K562 (cell line): ENCODE measurements around the gene LONRF2. TPM values are rescaled to one million over a fixed set of nuclear protein-coding genes. Genes with fewer than 3 reads are reported as not detected.
A peak's percentile ranks its signal among the peaks of the same experiment; 100 is the strongest.

ENCODE experiments used
- ARNT ChIP-seq, 2 experiments: fragments of 450-650 bp; IDR thresholded peaks; 2 replicates each; pipeline ENCODE4 v1.6.1; 2016; ENCODE audit warnings: mild to moderate bottlenecking in 1 of 2
- CCNT2 ChIP-seq: IDR thresholded peaks from 2 replicates; pipeline ENCODE4 v1.6.1; 2011; ENCODE audit warnings: borderline replicate concordance, low read depth, mild to moderate bottlenecking, moderate library complexity, mixed read lengths, low read length; ENCODE audit not compliant: insufficient read length; ENCODE audit errors: extremely low read depth
- EGR1 ChIP-seq: fragments of 450-650 bp; conservative IDR thresholded peaks from 2 replicates; pipeline ENCODE4 v1.6.1; 2017; ENCODE audit warnings: mild to moderate bottlenecking
- ETV1 ChIP-seq: fragments of 450-650 bp; conservative IDR thresholded peaks from 2 replicates; pipeline ENCODE4 v1.6.1; 2016; ENCODE audit warnings: missing genetic modification characterization, control low read depth, low read depth, missing compliant biosample characterization
- FOXA1 ChIP-seq: fragments of 450-650 bp; IDR thresholded peaks from 2 replicates; pipeline ENCODE4 v1.6.1; 2016; ENCODE audit warnings: mild to moderate bottlenecking, borderline replicate concordance
- HSF4 ChIP-seq: fragments of 250-450 bp; sonication (Bioruptor Pico); IDR thresholded peaks from 2 replicates; pipeline ENCODE4 v2.1.2; 2022; ENCODE audit warnings: mild to moderate bottlenecking, moderate library complexity, borderline replicate concordance
- JUN ChIP-seq, 2 experiments: sonication (generic) in 1 of 2; formaldehyde crosslinking in 1 of 2; IDR thresholded peaks; 2 replicates each; pipeline versions ENCODE4 v1.6.1 to v1.8.0; 2012 to 2022; ENCODE audit warnings: borderline replicate concordance in 2 of 2, mild to moderate bottlenecking in 2 of 2, improper control_type of control experiment in 1 of 2, low read depth in 1 of 2, low read length in 1 of 2, missing genetic modification reagents in 1 of 2
- KHSRP ChIP-seq: fragments of 450-650 bp; IDR thresholded peaks from 2 replicates; pipeline ENCODE4 v1.6.1; 2017
- MGA ChIP-seq: fragments of 450-650 bp; IDR thresholded peaks from 2 replicates; pipeline ENCODE4 v1.6.1; 2016; ENCODE audit warnings: mild to moderate bottlenecking, moderate library complexity
- MYNN ChIP-seq, 2 experiments: sonication (generic); formaldehyde crosslinking in 1 of 2; IDR thresholded peaks; 2 replicates each; pipeline versions ENCODE4 v1.5.0 to v1.6.1; 2016 to 2020; ENCODE audit warnings: antibody characterized with exemption in 1 of 2, missing genetic modification reagents in 1 of 2
- PRMT5 ChIP-seq: sonication (generic); formaldehyde crosslinking; IDR thresholded peaks from 2 replicates; pipeline ENCODE4 v1.5.0; 2020; ENCODE audit warnings: missing genetic modification reagents
- RBM34 ChIP-seq: fragments of 200-400 bp; formaldehyde crosslinking; IDR thresholded peaks from 2 replicates; pipeline ENCODE4 v1.6.1; 2018; ENCODE audit warnings: low read length, borderline replicate concordance; ENCODE audit not compliant: insufficient read depth
- RCOR1 ChIP-seq, 2 experiments: IDR thresholded peaks; 2 replicates each; pipeline ENCODE4 v1.6.1; 2012; ENCODE audit warnings: low read depth in 2 of 2, low read length in 2 of 2, borderline replicate concordance in 1 of 2, improper control_type of control experiment in 1 of 2
- SMARCE1 ChIP-seq: fragments of 450-650 bp; IDR thresholded peaks from 2 replicates; pipeline ENCODE4 v1.7.1; 2016; ENCODE audit warnings: mild to moderate bottlenecking
- TFE3 ChIP-seq: fragments of 450-650 bp; formaldehyde crosslinking; IDR thresholded peaks from 2 replicates; pipeline ENCODE4 v1.4.0; 2020; ENCODE audit warnings: mild to moderate bottlenecking, mixed read lengths
- ZNF589 ChIP-seq: fragments of 200-800 bp; sonication (Bioruptor generic); IDR thresholded peaks from 2 replicates; pipeline ENCODE4 v1.6.1; 2016; ENCODE audit warnings: low read depth, missing genetic modification characterization, missing compliant biosample characterization
- polyA plus RNA-seq, 8 experiments: library from polyadenylated mRNA; depleted of rRNA in 4 of 8; stranded (reverse) in 5 of 8; unstranded in 3 of 8; fragments of >200 nt; fragmentation: Nextera tagmentation in 2 of 8; fragmentation: Illumina TruSeq in 1 of 8; extraction: Ambion mirVana in 2 of 8; extraction: Trizol in 1 of 8; gene quantifications; 2 replicates each; pipeline versions ENCODE4 v1.2.1 to v1.2.3, GENCODE V29; 2011 to 2014; ENCODE audit warnings: inconsistent platforms in 1 of 8, missing spikeins in 1 of 8
- total RNA-seq, 7 experiments: library from RNA; depleted of rRNA in 6 of 7; stranded (reverse); fragments of >200 nt in 6 of 7; fragmentation: Illumina TruSeq in 2 of 7; extraction: Trizol in 2 of 7; gene quantifications; 2 replicates each; pipeline versions ENCODE4 v1.2.1 to v1.2.3, GENCODE V29; 2011 to 2021; ENCODE audit warnings: low replicate concordance in 1 of 7

The LONRF2 gene
- total and polyA plus RNA-seq, 9 of the 15 experiments (the other 6 are each of a cell fraction or from before 2014, with no cell fraction given), result 0.35 to 5.0 (median 2.7) TPM

GRCh38 chr2:100285691-100286090 is 36.6 kb downstream of the LONRF2 start (continued):
- TF ChIP-seq PRMT5 (CRISPR knock-in tag), result no peak
- 0 out of 2 replicates have a peak, but pooled peaks have one; percentile 41 for TF ChIP-seq JUN (IDR thresholded peaks at IDR 0.05; ENCODE audit: borderline replicate concordance, low read depth, low read length)
- TF ChIP-seq JUN (CRISPR knock-in tag; IDR thresholded peaks at IDR 0.05; ENCODE audit: borderline replicate concordance), result no peak
- no peak for TF ChIP-seq KHSRP
- TF ChIP-seq ETV1 (tag), result 0 out of 2 replicates have a peak, but pooled peaks have one; percentile 7
- no peak for TF ChIP-seq ZNF589 (CRISPR knock-in tag)
- TF ChIP-seq MYNN (IDR thresholded peaks at IDR 0.05), result no peak
- no peak for TF ChIP-seq MYNN (CRISPR knock-in tag; IDR thresholded peaks at IDR 0.05)
- TF ChIP-seq RCOR1 (IDR thresholded peaks at IDR 0.05; ENCODE audit: borderline replicate concordance in 1 of 2, low read depth in 2 of 2, low read length in 2 of 2), result no peak
- no peak for TF ChIP-seq ARNT (IDR thresholded peaks at IDR 0.05)
- TF ChIP-seq HSF4 (CRISPR knock-in tag), result no peak
- no peak for TF ChIP-seq TFE3
- TF ChIP-seq SMARCE1, result peak; percentile 26; the same call in 1 of the 2 replicates
- TF ChIP-seq CCNT2, result no peak
- TF ChIP-seq MGA, result 0 out of 2 replicates have a peak, but pooled peaks have one; percentile 30
- no peak for TF ChIP-seq FOXA1
- no peak for TF ChIP-seq RBM34
- no peak for TF ChIP-seq EGR1
